ENCODE data around the gene TTPAL. TPM values are rescaled to one million over a fixed set of nuclear protein-coding genes. Genes with fewer than 3 reads are reported as not detected.

The TTPAL gene
- total and polyA plus RNA-seq, 9 of the 15 experiments (the other 6 are each of a cell fraction or from before 2014, with no cell fraction given) = 1.1 to 7.0 (median 2.6) TPM

- TF ChIP-seq ZNF318 (IDR thresholded peaks at IDR 0.05; ENCODE audit: borderline replicate concordance in 1 of 2, low read depth in 1 of 2) (no peak), BRF1 (IDR thresholded peaks at IDR 0.05; ENCODE audit: borderline replicate concordance, extremely low read depth, insufficient read length) (no peak), ZNF592 (IDR thresholded peaks at IDR 0.05) (peak; percentile 66), HDAC6 (IDR thresholded peaks at IDR 0.05; ENCODE audit: low read depth, low read length) (no peak), ZNF518B (CRISPR knock-in tag; IDR thresholded peaks at IDR 0.05) (no peak), PTTG1 (tag; IDR thresholded peaks at IDR 0.05; ENCODE audit: low read depth) (no peak), TEAD1 (CRISPR knock-in tag; IDR thresholded peaks at IDR 0.05) (0 out of 4 replicates have a peak, but pooled peaks of 1 of the 2 experiments have one; percentile 5), MAZ (CRISPR knock-in tag; conservative IDR thresholded peaks at IDR 0.05 in 1 of 2, IDR thresholded peaks at IDR 0.05 in 1 of 2) (peak; percentile 81 to 88)
Measured at GRCh38 chr20:44475694-44476560, at the start of gene TTPAL (continued).

All from K562 (cell line).